ENCODE data around the gene FCF1. TPM values are rescaled to one million over a fixed set of nuclear protein-coding genes. Genes with fewer than 3 reads are reported as not detected.

Gene FCF1, protein sequence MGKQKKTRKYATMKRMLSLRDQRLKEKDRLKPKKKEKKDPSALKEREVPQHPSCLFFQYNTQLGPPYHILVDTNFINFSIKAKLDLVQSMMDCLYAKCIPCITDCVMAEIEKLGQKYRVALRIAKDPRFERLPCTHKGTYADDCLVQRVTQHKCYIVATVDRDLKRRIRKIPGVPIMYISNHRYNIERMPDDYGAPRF
- polyA plus RNA-seq (2011; rRNA removed) (61.3 and 78.5 TPM in 2 replicates), polyA minus RNA-seq (2011; rRNA and poly(A)+ RNA removed) (27.1 and 58.3 TPM in 2 replicates)

- CTCF ChIA-PET: no interaction called here
- Histone ChIP-seq H3K27ac (ENCODE audit: low read depth, low read length) (peak within 1 kb of the TSS; percentile 69), H3K4me3 (ENCODE audit: low read depth, low read length) (peak within 1 kb of the TSS; percentile 93), H3K27me3 (ENCODE audit: control insufficient read depth, insufficient read depth, low read length) (no peaks in the 10 kb centered on the region), H3K9me3 (ENCODE audit: control insufficient read depth, insufficient read depth, low read length) (no peaks in the 10 kb centered on the region)
- no peak for TF ChIP-seq CTCF (IDR thresholded peaks at IDR 0.05; ENCODE audit: low read depth, low read length)
- POLR2A ChIA-PET: no interaction called here
- DNase-seq (ENCODE audit: low read depth, low spot score): peak; percentile 49
Observed at GRCh38 chr14:74712499-74713394, at the start of gene FCF1, which contains the start of gene AREL1. TSS of gene FCF1 (plus strand) at chr14:74713144. CDS start at chr14:74713198, 54 bp downstream. TSS of gene AREL1 (minus strand) at chr14:74713080. CDS start at chr14:74685615, 27,465 bp downstream.

GRCh38 chr14:74663884-74664283, 49.1 kb upstream of the FCF1 start:
- H3K27me3 ChIP-seq (ENCODE audit: control insufficient read depth, insufficient read depth, low read length): no peaks in the 10 kb centered on the region
- no peak overlapping the region for H3K27ac ChIP-seq (ENCODE audit: low read depth, low read length)
- no peak overlapping the region for H3K4me3 ChIP-seq (ENCODE audit: low read depth, low read length)
- H3K9me3 ChIP-seq (ENCODE audit: control insufficient read depth, insufficient read depth, low read length): no peaks in the 10 kb centered on the region
- no peak for DNase-seq (ENCODE audit: low read depth, low spot score)
- TF ChIP-seq CTCF (IDR thresholded peaks at IDR 0.05; ENCODE audit: low read depth, low read length): no peak
- CTCF ChIA-PET: no interaction called here
- POLR2A ChIA-PET: no interaction called here

DNA sequence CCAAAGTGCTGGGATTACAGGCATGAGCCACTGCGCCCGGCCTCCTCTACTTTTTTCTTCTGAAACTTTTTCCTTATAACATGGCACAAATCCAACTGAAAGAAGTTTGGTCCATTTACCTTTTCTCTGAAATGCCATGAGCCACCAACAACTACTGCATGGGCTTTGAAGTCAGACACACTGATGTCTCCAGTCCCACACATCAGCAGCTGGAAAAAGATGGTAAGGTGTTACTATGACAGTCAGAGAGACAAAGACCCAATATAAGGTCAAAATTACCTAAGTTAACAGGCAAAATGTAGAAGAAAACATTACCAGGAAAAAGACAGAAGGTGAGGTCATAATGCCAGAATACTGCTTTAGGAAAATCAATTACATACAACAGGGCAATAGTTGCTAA, 48.2 kb upstream of the FCF1 start:
- Histone ChIP-seq H3K27ac (ENCODE audit: low read depth, low read length) (no peak overlapping the region), H3K4me3 (ENCODE audit: low read depth, low read length) (no peak overlapping the region), H3K27me3 (ENCODE audit: control insufficient read depth, insufficient read depth, low read length) (no peaks in the 10 kb centered on the region), H3K9me3 (ENCODE audit: control insufficient read depth, insufficient read depth, low read length) (no peaks in the 10 kb centered on the region)
- DNase-seq (ENCODE audit: low read depth, low spot score): no peak
- ChIA-PET POLR2A (no interaction called here), CTCF (no interaction called here)
- TF ChIP-seq CTCF (IDR thresholded peaks at IDR 0.05; ENCODE audit: low read depth, low read length): no peak

DNA sequence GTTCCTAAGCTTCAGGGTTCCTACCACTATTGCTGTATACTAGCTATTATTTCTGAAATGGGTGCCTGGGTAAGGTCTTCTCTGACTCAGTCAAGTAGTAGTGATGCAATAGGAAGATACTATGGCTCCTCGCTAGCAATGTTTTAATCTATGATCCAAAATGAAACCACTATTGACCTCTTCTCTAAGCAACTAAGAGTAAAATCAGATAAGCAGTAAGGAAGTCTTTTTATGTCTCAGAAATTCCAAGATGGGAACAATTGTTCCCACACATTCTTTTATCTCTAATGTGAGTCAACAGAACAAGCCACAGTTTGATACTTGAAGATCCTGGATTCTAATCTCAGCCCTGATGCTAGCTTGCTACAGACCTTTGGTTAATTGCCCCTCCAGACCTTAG, 45.2 kb upstream of the FCF1 start:
- Histone ChIP-seq H3K27ac (ENCODE audit: low read depth, low read length) (no peak overlapping the region), H3K4me3 (ENCODE audit: low read depth, low read length) (no peak overlapping the region), H3K9me3 (ENCODE audit: control insufficient read depth, insufficient read depth, low read length) (no peaks in the 10 kb centered on the region), H3K27me3 (ENCODE audit: control insufficient read depth, insufficient read depth, low read length) (no peaks in the 10 kb centered on the region)
- POLR2A ChIA-PET: no interaction called here
- no peak for DNase-seq (ENCODE audit: low read depth, low spot score)
- CTCF ChIA-PET: interaction anchor here (1.0 to 2.1 kb wide), 2 partner anchors 55 to 211 kb away, joined by 4 to 9 read pairs; partner anchors contain the start of gene LTBP2
- TF ChIP-seq CTCF (IDR thresholded peaks at IDR 0.05; ENCODE audit: low read depth, low read length): no peak

DNA sequence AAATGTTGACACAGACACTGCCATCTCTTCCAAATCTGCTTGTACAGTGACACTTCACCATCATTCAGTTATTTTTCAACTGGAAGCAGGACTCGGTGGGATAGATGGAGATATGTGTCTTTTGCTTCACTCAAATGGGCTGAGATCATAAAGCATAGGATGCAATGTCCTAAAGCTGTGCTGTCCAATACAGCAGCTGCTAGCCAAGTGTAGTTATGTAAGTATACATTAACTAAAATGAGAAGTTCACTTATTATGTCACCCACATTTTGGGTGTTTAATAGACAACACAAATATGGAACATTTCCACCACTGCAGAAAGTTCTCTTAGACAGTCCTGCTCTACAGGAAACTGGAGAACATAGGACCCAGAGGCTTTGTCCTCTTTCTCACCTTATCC, 43.7 kb upstream of the FCF1 start:
- ChIA-PET CTCF (no interaction called here), POLR2A (no interaction called here)
- H3K27me3 ChIP-seq (ENCODE audit: control insufficient read depth, insufficient read depth, low read length): no peaks in the 10 kb centered on the region
- TF ChIP-seq CTCF (IDR thresholded peaks at IDR 0.05; ENCODE audit: low read depth, low read length): no peak
- H3K27ac ChIP-seq (ENCODE audit: low read depth, low read length): no peak overlapping the region
- no peak overlapping the region for H3K4me3 ChIP-seq (ENCODE audit: low read depth, low read length)
- no peaks in the 10 kb centered on the region for H3K9me3 ChIP-seq (ENCODE audit: control insufficient read depth, insufficient read depth, low read length)
- no peak for DNase-seq (ENCODE audit: low read depth, low spot score)
